SH-SY5Y (cell line): ENCODE measurements around the gene VIL1.

Experiments
- GATA2 ChIP-seq: IDR thresholded peaks from 2 replicates; pipeline ENCODE4 v1.6.1; 2011; ENCODE audit warnings: mild to moderate bottlenecking, low read depth, low read length
- GATA3 ChIP-seq: IDR thresholded peaks from 2 replicates; pipeline ENCODE4 v1.6.1; 2011; ENCODE audit warnings: low read depth, mild to moderate bottlenecking, low read length, moderate library complexity

DNA sequence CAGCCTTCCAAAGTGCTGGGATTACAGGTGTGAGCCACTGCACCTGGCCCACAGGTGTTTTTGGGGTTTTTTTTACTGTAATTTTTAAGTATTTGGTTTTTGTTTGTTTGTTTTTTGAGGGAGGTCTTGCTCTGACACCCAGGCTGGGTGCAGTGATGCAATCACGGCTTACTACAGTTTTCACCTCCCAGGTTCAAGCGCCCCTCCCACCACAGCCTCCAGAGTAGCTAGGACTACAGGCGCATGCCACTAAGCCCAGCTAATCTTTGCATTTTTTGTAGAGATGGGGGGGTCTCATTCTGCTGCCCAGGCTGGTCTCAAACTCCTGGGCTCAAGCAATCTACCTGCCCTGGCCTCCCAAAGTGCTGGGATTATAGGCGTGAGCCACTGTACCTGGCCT, 44.1 kb upstream of the VIL1 start:
- TF ChIP-seq GATA2, result no peak
- no peak for TF ChIP-seq GATA3
